BE2C (cell line): ENCODE results near the gene ZNF662.

ENCODE experiments used
- DNase-seq: peaks from one replicate; pipeline ENCODE4 v3.0.0-alpha.2; 2020
- H3K27me3 ChIP-seq: fragments of 250-450 bp; sonication (Bioruptor Pico); 2 replicates; pipeline ENCODE4 v1.5.1; 2020; ENCODE audit warnings: mild to moderate bottlenecking
- H3K36me3 ChIP-seq: fragments of 250-450 bp; sonication (Bioruptor Pico); 2 replicates; pipeline ENCODE4 v1.5.1; 2020; ENCODE audit warnings: mild to moderate bottlenecking
- H3K4me1 ChIP-seq: fragments of 250-450 bp; sonication (Bioruptor Pico); 2 replicates; pipeline ENCODE4 v1.5.1; 2020
- H3K4me3 ChIP-seq: 2 replicates; pipeline ENCODE4 v1.5.1; 2011; ENCODE audit warnings: low read depth, low read length
- H3K9me3 ChIP-seq: fragments of 250-450 bp; sonication (Bioruptor Pico); 2 replicates; pipeline ENCODE4 v1.5.1; 2020
- CTCF ChIP-seq: IDR thresholded peaks from 2 replicates; pipeline ENCODE4 v1.5.1; 2012; ENCODE audit warnings: mild to moderate bottlenecking, low read depth, low read length

Gene ZNF662

GRCh38 chr3:42914771-42915515 is 9.0 kb downstream of the ZNF662 start:
- no peaks in the 10 kb centered on the region for H3K4me1 ChIP-seq
- DNase-seq = no peak
- TF ChIP-seq CTCF = no peak
- H3K36me3 ChIP-seq = no peaks in the 10 kb centered on the region
- H3K4me3 ChIP-seq = no peak overlapping the region
- no peaks in the 10 kb centered on the region for H3K9me3 ChIP-seq
- H3K27me3 ChIP-seq = no peaks in the 10 kb centered on the region

GRCh38 chr3:42923606-42924005 is 17.7 kb downstream of the ZNF662 start:
- H3K36me3 ChIP-seq = no peaks in the 10 kb centered on the region
- no peak overlapping the region for H3K4me3 ChIP-seq
- H3K9me3 ChIP-seq = no peaks in the 10 kb centered on the region
- no peak for TF ChIP-seq CTCF
- H3K27me3 ChIP-seq = no peaks in the 10 kb centered on the region
- no peaks in the 10 kb centered on the region for H3K4me1 ChIP-seq
- DNase-seq = no peak

GRCh38 chr3:42926310-42926709 is 20.4 kb downstream of the ZNF662 start:
- no peaks in the 10 kb centered on the region for H3K27me3 ChIP-seq
- no peaks in the 10 kb centered on the region for H3K36me3 ChIP-seq
- H3K4me3 ChIP-seq = no peak overlapping the region
- H3K9me3 ChIP-seq = no peaks in the 10 kb centered on the region
- no peaks in the 10 kb centered on the region for H3K4me1 ChIP-seq
- no peak for DNase-seq
- TF ChIP-seq CTCF = no peak

GRCh38 chr3:42934111-42934510 is 28.2 kb downstream of the ZNF662 start:
- no peak for DNase-seq
- H3K4me1 ChIP-seq = no peaks in the 10 kb centered on the region
- no peaks in the 10 kb centered on the region for H3K9me3 ChIP-seq
- no peaks in the 10 kb centered on the region for H3K27me3 ChIP-seq
- TF ChIP-seq CTCF = no peak
- H3K36me3 ChIP-seq = no peaks in the 10 kb centered on the region
- no peak overlapping the region for H3K4me3 ChIP-seq

- no peak for DNase-seq
- no peaks in the 10 kb centered on the region for H3K27me3 ChIP-seq
- no peaks in the 10 kb centered on the region for H3K9me3 ChIP-seq
- H3K36me3 ChIP-seq = no peaks in the 10 kb centered on the region
- no peak for TF ChIP-seq CTCF
- no peak overlapping the region for H3K4me3 ChIP-seq
- H3K4me1 ChIP-seq = no peaks in the 10 kb centered on the region
Observed at GRCh38 chr3:42934910-42935309, 29.0 kb downstream of the ZNF662 start.

- DNase-seq = no peak
- Histone ChIP-seq H3K4me3 (no peak overlapping the region), H3K9me3 (no peaks in the 10 kb centered on the region), H3K27me3 (no peaks in the 10 kb centered on the region), H3K4me1 (no peaks in the 10 kb centered on the region), H3K36me3 (no peaks in the 10 kb centered on the region)
- TF ChIP-seq CTCF = no peak
Observed at GRCh38 chr3:42935472-42935871, 29.5 kb downstream of the ZNF662 start.
